ENCODE measurements around the gene CEP85L. TPM values are rescaled to one million over a fixed set of nuclear protein-coding genes. Genes with fewer than 3 reads are reported as not detected.

CEP85L gene
- total RNA-seq, 1 donor from 2014 or later: 11.0 TPM

- no peak for DNase-seq
- H3K9me3 ChIP-seq: no peaks in the 10 kb centered on the region
- intact Hi-C loops (cut with DNase I): no loop called here
- peaks cover 5% of the 10 kb centered on the region for H3K4me1 ChIP-seq
- no peak overlapping the region for H3K4me3 ChIP-seq
- no peaks in the 10 kb centered on the region for H3K36me3 ChIP-seq
- no peaks in the 10 kb centered on the region for H3K27me3 ChIP-seq (ENCODE audit: low read depth)
- no peak overlapping the region for H3K27ac ChIP-seq
- ATAC-seq: no peak
- no peak for TF ChIP-seq CTCF (IDR thresholded peaks at IDR 0.05)
These were observed 34.5 kb upstream of the CEP85L start for GRCh38 chr6:118685823-118686449.

GRCh38 chr6:118683881-118684872, 32.8 kb upstream of the CEP85L start:
- no peaks in the 10 kb centered on the region for H3K27me3 ChIP-seq (ENCODE audit: low read depth)
- no peak for ATAC-seq
- intact Hi-C loops (cut with DNase I): no loop called here
- no peak overlapping the region for H3K27ac ChIP-seq
- peaks cover 10% of the 10 kb centered on the region for H3K4me1 ChIP-seq
- H3K9me3 ChIP-seq: no peaks in the 10 kb centered on the region
- no peaks in the 10 kb centered on the region for H3K36me3 ChIP-seq
- no peak for TF ChIP-seq CTCF (IDR thresholded peaks at IDR 0.05)
- H3K4me3 ChIP-seq: no peak overlapping the region
- no peak for DNase-seq

- Histone ChIP-seq H3K4me1 (peaks cover 10% of the 10 kb centered on the region), H3K9me3 (no peaks in the 10 kb centered on the region), H3K27me3 (ENCODE audit: low read depth) (no peaks in the 10 kb centered on the region), H3K4me3 (no peak overlapping the region), H3K36me3 (no peaks in the 10 kb centered on the region), H3K27ac (no peak overlapping the region)
- no peak for TF ChIP-seq CTCF (IDR thresholded peaks at IDR 0.05)
- ATAC-seq (no peak), DNase-seq (no peak)
- intact Hi-C loops (cut with DNase I): no loop called here
These were observed 29.2 kb upstream of the CEP85L start for GRCh38 chr6:118680452-118681095.

GRCh38 chr6:118679327-118679901, 28.0 kb upstream of the CEP85L start:
- no peaks in the 10 kb centered on the region for H3K36me3 ChIP-seq
- intact Hi-C loops (cut with DNase I): no loop called here
- no peak overlapping the region for H3K4me3 ChIP-seq
- no peak for ATAC-seq
- no peak overlapping the region for H3K27ac ChIP-seq
- peaks cover 10% of the 10 kb centered on the region for H3K4me1 ChIP-seq
- DNase-seq: no peak
- H3K27me3 ChIP-seq (ENCODE audit: low read depth): no peaks in the 10 kb centered on the region
- H3K9me3 ChIP-seq: no peaks in the 10 kb centered on the region
- TF ChIP-seq CTCF (IDR thresholded peaks at IDR 0.05): no peak

GRCh38 chr6:118678866-118679265, 27.5 kb upstream of the CEP85L start:
- Histone ChIP-seq H3K4me3 (no peak overlapping the region), H3K36me3 (no peaks in the 10 kb centered on the region), H3K27ac (no peak overlapping the region), H3K27me3 (ENCODE audit: low read depth) (no peaks in the 10 kb centered on the region), H3K9me3 (no peaks in the 10 kb centered on the region), H3K4me1 (peaks cover 10% of the 10 kb centered on the region)
- no peak for DNase-seq
- ATAC-seq: no peak
- intact Hi-C loops (cut with DNase I): no loop called here
- TF ChIP-seq CTCF (IDR thresholded peaks at IDR 0.05): no peak

Measured in lower lobe of right lung (tissue), 2 donors.